HK-2 (cell line): ENCODE data around the gene DNAAF2.
"Not testable (repeated sequence)": the region's sequence is repeated elsewhere in the genome, so short reads cannot be mapped to it uniquely, and the experiment has no call there.

Experiments
- DNase-seq: peaks from one replicate; pipeline ENCODE4 v3.0.0-alpha.2; 2018; ENCODE audit not compliant: unreplicated experiment

The DNAAF2 gene, protein sequence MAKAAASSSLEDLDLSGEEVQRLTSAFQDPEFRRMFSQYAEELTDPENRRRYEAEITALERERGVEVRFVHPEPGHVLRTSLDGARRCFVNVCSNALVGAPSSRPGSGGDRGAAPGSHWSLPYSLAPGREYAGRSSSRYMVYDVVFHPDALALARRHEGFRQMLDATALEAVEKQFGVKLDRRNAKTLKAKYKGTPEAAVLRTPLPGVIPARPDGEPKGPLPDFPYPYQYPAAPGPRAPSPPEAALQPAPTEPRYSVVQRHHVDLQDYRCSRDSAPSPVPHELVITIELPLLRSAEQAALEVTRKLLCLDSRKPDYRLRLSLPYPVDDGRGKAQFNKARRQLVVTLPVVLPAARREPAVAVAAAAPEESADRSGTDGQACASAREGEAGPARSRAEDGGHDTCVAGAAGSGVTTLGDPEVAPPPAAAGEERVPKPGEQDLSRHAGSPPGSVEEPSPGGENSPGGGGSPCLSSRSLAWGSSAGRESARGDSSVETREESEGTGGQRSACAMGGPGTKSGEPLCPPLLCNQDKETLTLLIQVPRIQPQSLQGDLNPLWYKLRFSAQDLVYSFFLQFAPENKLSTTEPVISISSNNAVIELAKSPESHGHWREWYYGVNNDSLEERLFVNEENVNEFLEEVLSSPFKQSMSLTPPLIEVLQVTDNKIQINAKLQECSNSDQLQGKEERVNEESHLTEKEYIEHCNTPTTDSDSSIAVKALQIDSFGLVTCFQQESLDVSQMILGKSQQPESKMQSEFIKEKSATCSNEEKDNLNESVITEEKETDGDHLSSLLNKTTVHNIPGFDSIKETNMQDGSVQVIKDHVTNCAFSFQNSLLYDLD

GRCh38 chr14:49634547-49635334 is at the start of gene DNAAF2:
Gene DNAAF2, minus strand, starts transcription at chr14:49635244. Its CDS starts 95 bp downstream, at chr14:49635149.
- DNase-seq: peak; percentile 72

GRCh38 chr14:49679271-49679670 is 44.2 kb upstream of the DNAAF2 start:
- no peak for DNase-seq

DNA sequence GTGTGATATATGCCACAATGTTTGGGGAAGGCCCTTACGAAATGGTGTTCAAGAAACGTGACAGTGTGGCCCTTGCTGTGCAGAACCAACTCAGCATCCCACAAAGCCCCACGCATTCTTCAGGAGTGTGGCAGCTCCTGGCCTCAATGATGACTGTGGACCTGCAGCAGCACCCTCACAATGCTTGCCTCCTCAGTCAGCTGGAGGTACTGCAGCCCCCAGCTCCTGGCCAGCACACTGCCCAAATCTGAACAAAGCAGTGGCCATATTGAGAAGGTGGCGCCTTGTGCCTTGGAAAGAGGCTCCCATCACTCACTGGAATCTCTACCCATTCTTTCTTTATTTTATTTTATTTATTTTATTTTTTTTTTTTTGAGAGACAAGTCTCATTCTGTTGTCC is 42.6 kb upstream of the DNAAF2 start:
- no peak for DNase-seq

- DNase-seq: no peak
Observed at GRCh38 chr14:49673586-49673985, 38.5 kb upstream of the DNAAF2 start.

GRCh38 chr14:49670475-49670874 is 35.4 kb upstream of the DNAAF2 start:
- no peak for DNase-seq

GRCh38 chr14:49659526-49660455 is 24.7 kb upstream of the DNAAF2 start:
- DNase-seq: no peak

DNA sequence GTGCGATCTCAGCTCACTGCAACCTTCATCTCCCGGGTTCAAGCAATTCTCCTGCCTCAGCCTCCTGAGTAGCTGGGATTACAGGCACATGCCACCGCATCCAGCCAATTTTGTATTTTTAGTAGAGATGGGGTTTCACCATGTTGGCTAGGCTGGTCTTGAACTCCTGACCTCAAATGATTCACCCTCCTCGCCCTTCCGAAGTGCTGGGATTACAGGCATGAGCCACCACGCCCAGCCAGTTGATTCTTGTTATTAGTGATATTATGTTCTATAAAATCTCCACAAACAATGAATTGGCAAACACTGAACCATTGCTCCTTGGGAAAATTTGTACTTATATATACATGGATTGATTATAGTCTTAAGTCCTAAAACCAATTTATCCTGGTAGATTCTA is 22.5 kb upstream of the DNAAF2 start:
- not testable (repeated sequence) for DNase-seq

- DNase-seq: no peak
Observed at GRCh38 chr14:49654511-49654910, 19.5 kb upstream of the DNAAF2 start.

GRCh38 chr14:49653508-49653907 is 18.5 kb upstream of the DNAAF2 start:
- DNase-seq: no peak

- no peak for DNase-seq
Observed at GRCh38 chr14:49642163-49642562, 7.1 kb upstream of the DNAAF2 start.

DNA sequence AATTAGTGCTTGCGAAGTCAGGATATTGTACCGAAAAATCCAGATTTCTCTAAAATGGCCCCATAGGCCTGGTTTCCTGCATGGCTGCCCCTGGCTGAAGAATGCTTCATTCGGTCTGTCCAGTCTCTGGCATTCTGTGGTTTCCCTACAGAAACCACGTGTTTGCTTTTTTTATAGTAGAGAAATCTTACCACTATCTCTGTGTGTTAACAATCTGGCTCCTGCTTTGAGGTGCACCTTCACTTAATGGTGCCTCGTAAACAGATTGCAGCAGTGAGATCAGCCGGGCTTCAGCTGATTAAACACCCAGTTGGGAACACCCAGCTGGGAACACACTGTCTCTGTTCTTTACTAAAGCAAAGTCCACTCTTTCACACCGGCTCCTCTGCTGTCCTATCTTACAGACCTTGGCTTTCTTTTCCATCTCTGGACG is 6.7 kb upstream of the DNAAF2 start:
- DNase-seq: peak; percentile 32

DNA sequence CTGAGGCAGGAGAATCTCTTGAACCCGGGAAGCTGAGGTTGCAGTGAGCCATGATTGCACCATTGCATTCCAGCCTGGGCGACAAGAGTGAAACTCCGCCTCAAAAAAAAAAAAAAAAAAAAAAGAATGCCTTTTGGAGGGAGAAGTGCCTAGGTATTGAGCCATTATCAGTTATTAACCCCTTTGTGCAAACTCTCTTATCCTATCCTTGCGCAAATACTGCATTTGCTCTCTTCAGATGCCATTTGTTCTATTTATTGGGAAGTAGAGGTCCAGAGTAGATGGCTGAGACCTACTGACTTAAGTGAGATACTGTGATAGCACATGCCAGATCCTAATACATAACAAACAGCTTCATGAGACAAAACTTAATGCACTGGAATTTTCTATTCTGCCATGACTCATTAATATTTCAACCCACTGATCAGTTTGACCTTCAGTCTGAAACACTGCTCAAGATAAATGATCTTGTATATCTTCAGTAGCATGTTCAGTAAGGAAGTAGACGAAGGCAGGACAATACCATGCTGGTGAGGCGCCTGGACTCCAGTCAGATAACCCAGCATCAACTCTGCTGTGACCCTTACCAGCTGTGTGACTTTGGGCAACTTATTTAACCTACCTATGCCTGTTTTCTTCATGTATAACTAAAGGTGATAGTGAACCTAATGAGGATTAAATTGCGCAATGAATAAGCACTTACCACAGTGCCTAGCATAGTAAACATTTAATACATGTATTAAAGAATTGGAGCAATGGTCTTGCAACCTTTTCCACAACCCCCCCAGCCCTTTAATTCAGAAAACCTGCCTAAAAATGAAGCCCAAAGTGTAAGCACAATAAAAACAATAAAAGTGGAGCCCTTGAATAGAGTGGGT is 5.7 kb upstream of the DNAAF2 start:
- DNase-seq: no peak

DNA sequence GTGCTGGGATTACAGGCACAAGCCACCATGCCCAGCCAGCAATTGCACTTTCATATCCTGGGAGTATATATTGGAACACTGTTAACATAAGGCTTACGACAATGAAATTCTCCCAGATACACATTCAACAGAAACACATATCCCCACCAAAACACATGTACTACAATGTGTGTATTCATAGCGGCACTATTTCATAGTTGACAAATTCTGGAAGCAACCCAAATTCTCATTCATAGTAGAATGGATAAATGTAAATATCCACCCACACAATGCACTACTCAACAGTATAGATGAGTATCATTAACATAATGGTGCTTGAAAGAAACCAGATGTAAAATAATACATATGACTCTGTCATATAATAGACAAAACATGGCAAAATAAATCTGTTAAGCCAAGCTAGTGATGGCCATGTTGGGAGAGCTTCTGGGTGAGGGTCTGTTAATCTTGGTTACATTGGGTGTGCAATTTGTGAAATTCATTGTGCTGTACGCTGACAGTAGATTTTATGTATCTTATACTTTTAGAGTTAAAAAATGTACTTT is 2.6 kb upstream of the DNAAF2 start:
- no peak for DNase-seq

DNA sequence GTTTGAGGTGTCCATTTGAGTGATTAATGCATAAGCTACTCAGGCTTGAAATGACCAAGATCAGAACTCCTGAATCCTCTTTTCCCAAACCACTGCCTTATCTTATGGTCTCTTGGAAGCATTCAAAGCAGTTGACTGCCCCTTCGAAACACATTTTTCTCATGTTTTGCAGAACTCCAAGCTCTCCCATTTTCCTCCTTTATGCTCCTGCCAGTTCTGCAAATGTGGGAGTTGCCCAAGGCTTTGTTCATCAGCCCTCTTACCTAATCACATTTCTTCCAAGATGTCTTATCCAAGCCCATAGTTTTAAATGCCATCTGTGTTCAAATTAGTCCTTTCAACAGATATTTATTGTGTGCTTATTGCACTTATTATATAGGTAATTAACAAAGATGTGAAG is 1.8 kb upstream of the DNAAF2 start:
- no peak for DNase-seq

DNA sequence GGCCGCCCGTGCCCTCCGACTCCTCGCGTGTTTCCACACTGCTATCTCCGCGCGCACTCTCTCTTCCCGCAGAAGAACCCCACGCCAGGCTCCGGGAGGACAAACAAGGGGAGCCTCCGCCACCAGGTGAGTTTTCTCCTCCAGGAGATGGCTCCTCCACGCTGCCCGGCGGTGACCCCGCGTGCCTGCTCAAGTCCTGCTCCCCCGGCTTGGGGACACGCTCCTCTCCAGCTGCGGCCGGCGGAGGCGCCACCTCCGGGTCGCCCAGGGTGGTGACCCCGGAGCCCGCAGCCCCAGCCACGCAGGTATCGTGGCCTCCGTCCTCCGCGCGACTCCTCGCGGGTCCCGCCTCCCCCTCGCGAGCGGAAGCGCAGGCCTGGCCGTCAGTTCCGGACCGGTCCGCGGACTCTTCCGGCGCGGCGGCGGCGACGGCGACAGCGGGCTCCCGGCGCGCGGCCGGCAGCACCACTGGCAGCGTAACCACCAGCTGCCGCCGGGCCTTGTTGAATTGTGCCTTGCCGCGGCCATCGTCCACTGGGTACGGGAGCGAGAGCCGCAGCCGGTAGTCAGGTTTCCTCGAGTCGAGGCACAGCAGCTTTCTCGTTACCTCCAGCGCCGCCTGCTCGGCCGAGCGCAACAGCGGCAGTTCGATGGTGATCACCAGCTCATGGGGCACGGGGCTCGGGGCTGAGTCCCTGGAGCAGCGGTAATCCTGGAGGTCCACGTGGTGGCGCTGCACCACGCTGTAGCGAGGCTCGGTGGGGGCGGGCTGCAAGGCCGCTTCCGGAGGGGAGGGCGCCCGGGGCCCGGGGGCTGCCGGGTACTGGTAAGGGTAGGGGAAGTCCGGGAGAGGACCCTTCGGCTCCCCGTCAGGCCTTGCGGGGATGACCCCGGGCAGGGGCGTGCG is 1.2 kb downstream of the DNAAF2 start:
- DNase-seq: peak; percentile 96

DNA sequence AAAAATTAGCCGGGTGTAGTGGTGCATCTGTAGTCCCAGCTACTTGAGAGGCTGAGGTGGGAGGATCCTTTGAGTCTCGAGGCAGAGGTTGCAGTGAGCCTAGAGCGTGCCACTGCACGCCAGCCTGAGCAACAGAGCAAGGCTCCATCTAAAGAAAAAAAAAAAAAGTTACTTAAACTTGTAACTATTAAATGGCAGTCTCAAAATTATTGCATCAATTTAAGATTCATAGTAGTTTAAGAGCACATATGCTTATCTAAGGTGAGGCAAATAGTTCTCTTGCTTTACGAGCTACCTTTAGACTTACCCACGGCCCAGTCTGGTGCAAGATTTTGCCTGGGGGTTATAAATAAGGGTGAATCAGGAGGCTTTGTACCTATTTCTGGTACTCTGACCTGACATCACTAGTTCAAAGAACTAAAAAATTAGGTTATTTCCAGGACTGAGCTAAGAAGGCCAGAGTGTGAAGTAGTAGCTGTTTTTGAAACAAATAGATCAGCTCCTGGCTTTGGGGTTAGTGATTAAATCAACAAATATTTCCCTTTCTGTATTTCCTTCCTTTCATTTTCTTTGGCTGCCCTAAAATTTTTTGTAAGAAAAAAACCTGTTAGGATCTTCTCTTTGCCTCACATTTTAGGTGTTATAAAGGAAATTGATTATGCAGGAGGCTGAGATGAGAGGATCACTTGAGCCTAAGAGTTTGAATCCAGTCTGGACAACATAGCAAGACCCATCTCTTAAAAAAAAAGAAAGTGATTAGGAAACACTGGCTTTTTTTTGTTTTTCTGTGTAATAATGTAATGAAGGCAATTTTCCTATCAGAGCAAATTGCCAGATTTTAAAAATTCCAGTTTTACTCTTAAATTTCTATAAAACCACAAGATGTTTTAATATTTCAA is 10.9 kb downstream of the DNAAF2 start:
- DNase-seq: no peak

DNA sequence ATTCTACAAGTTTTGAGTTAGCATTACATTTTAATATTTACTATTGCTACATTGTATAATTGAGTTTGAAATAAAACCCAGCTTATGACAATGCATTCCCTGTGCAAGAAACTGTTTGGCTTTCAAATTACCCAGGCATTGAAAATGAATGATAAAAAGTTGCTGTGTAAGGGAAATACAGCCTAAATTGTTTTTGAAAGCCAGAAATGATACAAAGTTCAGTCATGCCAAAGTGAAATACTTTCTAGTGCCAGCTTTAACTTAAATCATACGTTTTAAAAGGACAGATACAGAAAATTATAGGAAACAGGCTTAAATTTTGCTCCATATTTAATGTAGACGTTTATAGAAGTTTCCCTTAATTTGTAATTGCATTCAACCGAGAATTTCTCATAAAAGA is 11.7 kb downstream of the DNAAF2 start:
- no peak for DNase-seq
